ENCODE measurements around the gene EXOSC5. TPM values are rescaled to one million over a fixed set of nuclear protein-coding genes. Genes with fewer than 3 reads are reported as not detected.
A peak's percentile ranks its signal among the peaks of the same experiment; 100 is the strongest.

The EXOSC5 gene
- total and polyA plus RNA-seq, 7 experiments from 2014 or later: 15.0 to 84.8 (median 22.1) TPM

DNA sequence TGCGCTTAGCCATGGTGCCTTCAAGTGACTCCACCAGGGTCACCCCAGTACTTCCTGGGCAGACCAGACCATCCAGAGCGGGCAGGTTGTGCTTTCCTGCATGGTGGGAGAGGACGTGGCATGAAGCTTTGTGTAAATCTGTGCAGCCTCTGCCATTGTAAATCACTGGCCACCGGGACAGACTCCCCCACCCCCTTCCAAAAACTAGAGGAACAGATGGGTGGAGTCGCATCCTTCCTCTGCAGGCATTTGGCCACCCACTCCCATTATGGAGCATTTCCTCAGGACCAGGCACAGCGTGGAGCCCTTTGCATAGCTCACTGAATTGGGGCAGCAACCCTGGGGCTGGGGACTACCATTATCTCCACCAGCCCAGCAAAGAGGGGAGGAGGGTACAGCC is 8.6 kb upstream of the EXOSC5 start:
- Mint-ChIP-seq H3K36me3 (peaks cover 0 to 7% (median 3%) of the 10 kb centered on the region in 5 donors), H3K27ac (no peak overlapping the region), H3K9me3 (no peaks in the 10 kb centered on the region), H3K4me1 (peaks cover 4 to 42% (median 27%) of the 10 kb centered on the region in 7 donors), H3K27me3 (no peaks in the 10 kb centered on the region), H3K4me3 (no peak overlapping the region)
- POLR2A ChIA-PET: interaction anchor here (0.7 to 0.8 kb wide), 2 partner anchors 31 to 42 kb away, joined by 3 read pairs; partner anchors contain the start of gene B9D2
- H3K27me3 ChIP-seq (ENCODE audit: control insufficient read depth in 2 of 2, insufficient read depth in 2 of 2, low read length in 2 of 2): no peaks in the 10 kb centered on the region
- no peak overlapping the region for H3K4me3 ChIP-seq (ENCODE audit: low read length)
- H3K27ac ChIP-seq (ENCODE audit: low read depth, low read length): no peak overlapping the region
- peaks cover 0 to 4% of the 10 kb centered on the region in 2 donors for H3K4me1 ChIP-seq (ENCODE audit: control insufficient read depth in 2 of 2, insufficient read depth in 2 of 2, low read length in 2 of 2)
- H3K9me3 ChIP-seq (ENCODE audit: control insufficient read depth in 2 of 3, low read length in 3 of 3): no peaks in the 10 kb centered on the region
- intact Hi-C loops (cut with micrococcal nuclease): no loop called here
- CTCF ChIA-PET: no interaction called here
- DNase-seq: no peak
- peaks cover 0 to 16% (median 0%) of the 10 kb centered on the region in 3 experiments for H3K36me3 ChIP-seq (ENCODE audit: control insufficient read depth in 2 of 3, insufficient read depth in 3 of 3, low read length in 3 of 3)
- no peak for ATAC-seq

DNA sequence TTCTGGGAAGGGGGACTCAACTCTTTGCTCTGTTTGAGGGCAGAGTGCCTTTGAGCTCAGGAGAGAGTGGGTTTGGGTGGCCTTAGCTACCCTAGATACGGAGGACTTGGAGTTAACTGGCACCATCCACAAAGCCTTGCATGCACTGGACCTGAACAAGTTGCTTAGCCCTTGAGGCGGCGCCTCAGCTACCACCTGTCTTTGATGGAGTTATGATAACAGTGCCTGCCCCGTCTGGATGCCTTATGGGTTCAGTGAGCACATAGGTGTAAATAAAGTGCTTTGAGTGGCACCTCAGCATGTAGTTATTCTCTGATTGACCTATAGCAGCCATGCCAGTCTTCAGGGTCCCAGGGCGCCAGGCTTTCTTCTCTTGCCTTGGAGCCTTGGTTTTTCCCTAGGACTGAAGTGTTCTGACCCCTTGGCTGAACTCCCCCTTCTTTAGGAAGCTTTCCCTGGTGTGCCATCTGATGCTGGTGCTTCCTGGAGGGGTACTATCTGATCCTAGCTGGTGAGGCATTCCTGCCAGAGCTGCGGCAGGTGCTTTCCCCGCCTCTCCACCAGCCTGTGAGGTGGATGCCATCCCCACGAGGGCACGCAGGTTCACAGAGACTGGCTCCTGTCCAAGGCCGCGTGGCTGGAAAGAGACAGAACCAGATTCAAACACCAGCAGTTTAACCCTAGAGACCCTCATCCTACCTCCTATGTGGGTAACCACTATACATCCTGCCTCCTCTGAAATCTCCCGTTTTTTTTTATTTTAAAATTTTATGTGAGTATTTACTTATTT is 6.2 kb upstream of the EXOSC5 start:
- intact Hi-C loops (cut with micrococcal nuclease): no loop called here
- no peaks in the 10 kb centered on the region for H3K27me3 Mint-ChIP-seq
- H3K9me3 Mint-ChIP-seq: no peaks in the 10 kb centered on the region
- ChIA-PET POLR2A (no interaction called here), CTCF (no interaction called here)
- H3K36me3 Mint-ChIP-seq: peaks cover 0 to 3% (median 3%) of the 10 kb centered on the region in 5 donors
- Histone ChIP-seq H3K36me3 (ENCODE audit: control insufficient read depth in 2 of 3, insufficient read depth in 3 of 3, low read length in 3 of 3) (peaks cover 0 to 14% (median 0%) of the 10 kb centered on the region in 3 experiments), H3K4me1 (ENCODE audit: control insufficient read depth in 2 of 2, insufficient read depth in 2 of 2, low read length in 2 of 2) (peaks cover 6 to 8% of the 10 kb centered on the region in 2 donors), H3K27me3 (ENCODE audit: control insufficient read depth in 2 of 2, insufficient read depth in 2 of 2, low read length in 2 of 2) (no peaks in the 10 kb centered on the region), H3K27ac (ENCODE audit: low read depth, low read length) (no peak overlapping the region), H3K9me3 (ENCODE audit: control insufficient read depth in 2 of 3, low read length in 3 of 3) (no peaks in the 10 kb centered on the region), H3K4me3 (ENCODE audit: low read length) (no peak overlapping the region)
- no peak overlapping the region for H3K4me3 Mint-ChIP-seq
- DNase-seq: no peak
- peaks cover 18 to 44% (median 30%) of the 10 kb centered on the region in 7 donors for H3K4me1 Mint-ChIP-seq
- no peak for ATAC-seq
- peak overlapping the region in 1 of 9 donors; percentile 77 for H3K27ac Mint-ChIP-seq

DNA sequence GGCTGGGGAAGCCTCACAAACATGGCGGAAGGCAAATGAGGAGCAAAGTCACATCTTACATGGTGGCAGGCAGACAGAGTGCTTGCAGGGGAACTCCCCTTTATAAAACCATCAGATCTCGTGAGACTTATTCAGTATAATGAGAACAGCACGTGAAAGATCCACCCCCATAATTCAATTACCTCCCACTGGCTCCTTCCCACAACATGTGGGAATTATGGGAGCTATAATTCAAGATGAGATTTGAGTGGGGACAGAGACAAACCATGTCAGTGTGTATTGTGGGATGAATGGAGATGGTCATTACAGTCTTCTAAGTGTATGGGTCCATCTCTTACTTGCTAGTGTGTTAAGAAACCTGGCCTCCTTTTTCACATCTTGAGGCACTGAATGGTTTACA is 4.9 kb upstream of the EXOSC5 start:
- Histone ChIP-seq H3K27ac (ENCODE audit: low read depth, low read length) (no peak overlapping the region), H3K27me3 (ENCODE audit: control insufficient read depth in 2 of 2, insufficient read depth in 2 of 2, low read length in 2 of 2) (no peaks in the 10 kb centered on the region), H3K9me3 (ENCODE audit: control insufficient read depth in 2 of 3, low read length in 3 of 3) (no peaks in the 10 kb centered on the region), H3K4me1 (ENCODE audit: control insufficient read depth in 2 of 2, insufficient read depth in 2 of 2, low read length in 2 of 2) (peaks cover 11% of the 10 kb centered on the region in 2 donors), H3K36me3 (ENCODE audit: control insufficient read depth in 2 of 3, insufficient read depth in 3 of 3, low read length in 3 of 3) (peaks cover 0 to 17% (median 0%) of the 10 kb centered on the region in 3 experiments), H3K4me3 (ENCODE audit: low read length) (no peak overlapping the region)
- peaks cover 26 to 52% (median 41%) of the 10 kb centered on the region in 7 donors for H3K4me1 Mint-ChIP-seq
- POLR2A ChIA-PET: no interaction called here
- CTCF ChIA-PET: no interaction called here
- intact Hi-C loops (cut with micrococcal nuclease): no loop called here
- no peak overlapping the region for H3K4me3 Mint-ChIP-seq
- no peaks in the 10 kb centered on the region for H3K27me3 Mint-ChIP-seq
- ATAC-seq (no peak), DNase-seq (no peak)
- H3K27ac Mint-ChIP-seq: no peak overlapping the region
- H3K36me3 Mint-ChIP-seq: peaks cover 0 to 4% (median 3%) of the 10 kb centered on the region in 5 donors
- H3K9me3 Mint-ChIP-seq: no peaks in the 10 kb centered on the region

DNA sequence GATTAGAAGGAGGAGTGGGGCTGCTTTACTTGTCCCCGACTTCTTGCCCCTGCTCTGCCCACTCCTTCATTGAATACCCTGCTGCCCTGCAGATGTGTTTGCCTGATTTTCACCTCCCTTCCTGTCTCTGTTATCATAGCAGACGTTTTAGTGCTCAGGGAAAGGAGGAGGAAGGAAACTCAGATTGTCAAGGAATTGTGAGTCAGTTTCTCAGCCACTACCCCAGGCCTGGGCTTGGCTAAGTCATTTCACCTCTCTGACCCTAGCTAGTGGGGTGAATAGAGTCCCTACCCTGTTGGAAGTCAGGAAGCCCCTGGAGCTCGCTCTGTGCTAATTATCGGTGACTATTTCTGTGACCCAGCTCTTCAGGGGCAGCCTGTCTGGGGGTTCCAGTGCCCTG is 4.3 kb upstream of the EXOSC5 start:
- Mint-ChIP-seq H3K36me3 (peaks cover 0 to 4% (median 3%) of the 10 kb centered on the region in 5 donors), H3K9me3 (no peaks in the 10 kb centered on the region), H3K4me1 (peaks cover 26 to 56% (median 42%) of the 10 kb centered on the region in 7 donors), H3K4me3 (no peak overlapping the region), H3K27ac (peak overlapping the region in 1 of 9 donors; percentile 54), H3K27me3 (no peaks in the 10 kb centered on the region)
- no peaks in the 10 kb centered on the region for H3K27me3 ChIP-seq (ENCODE audit: control insufficient read depth in 2 of 2, insufficient read depth in 2 of 2, low read length in 2 of 2)
- no peaks in the 10 kb centered on the region for H3K9me3 ChIP-seq (ENCODE audit: control insufficient read depth in 2 of 3, low read length in 3 of 3)
- DNase-seq: no peak
- ChIA-PET POLR2A (no interaction called here), CTCF (no interaction called here)
- intact Hi-C loops (cut with micrococcal nuclease): no loop called here
- H3K4me1 ChIP-seq (ENCODE audit: control insufficient read depth in 2 of 2, insufficient read depth in 2 of 2, low read length in 2 of 2): peaks cover 11 to 13% of the 10 kb centered on the region in 2 donors
- no peak for ATAC-seq
- no peak overlapping the region for H3K4me3 ChIP-seq (ENCODE audit: low read length)
- peaks cover 0 to 17% (median 0%) of the 10 kb centered on the region in 3 experiments for H3K36me3 ChIP-seq (ENCODE audit: control insufficient read depth in 2 of 3, insufficient read depth in 3 of 3, low read length in 3 of 3)
- no peak overlapping the region for H3K27ac ChIP-seq (ENCODE audit: low read depth, low read length)

DNA sequence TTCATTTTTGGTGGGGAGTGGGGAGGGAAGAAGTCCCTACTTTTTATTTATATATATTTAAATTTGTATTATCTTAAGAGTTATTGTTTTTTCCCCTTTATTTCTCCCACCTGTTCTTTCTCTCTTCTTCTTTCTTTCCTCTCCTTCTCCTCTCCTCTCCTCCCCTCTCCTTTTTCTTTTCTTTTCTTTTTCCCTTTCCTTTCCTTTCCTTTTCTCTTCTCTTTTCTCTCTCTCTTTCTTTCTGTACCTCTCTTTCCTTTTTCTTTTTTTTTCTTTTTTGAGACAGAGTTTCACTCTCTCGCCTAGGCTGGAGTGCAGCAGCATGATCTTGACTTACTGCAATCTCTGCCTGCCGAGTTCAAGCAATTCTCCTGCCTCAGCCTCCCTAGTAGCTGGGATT is 2.4 kb upstream of the EXOSC5 start:
- H3K27ac Mint-ChIP-seq: peak overlapping the region in 6 of 9 donors; percentile 1 to 100 (median 70)
- H3K4me3 Mint-ChIP-seq: peak overlapping the region; percentile 16 to 99 (median 96)
- Histone ChIP-seq H3K27me3 (ENCODE audit: control insufficient read depth in 2 of 2, insufficient read depth in 2 of 2, low read length in 2 of 2) (no peaks in the 10 kb centered on the region), H3K27ac (ENCODE audit: low read depth, low read length) (no peak overlapping the region), H3K4me3 (ENCODE audit: low read length) (no peak overlapping the region), H3K9me3 (ENCODE audit: control insufficient read depth in 2 of 3, low read length in 3 of 3) (no peaks in the 10 kb centered on the region), H3K4me1 (ENCODE audit: control insufficient read depth in 2 of 2, insufficient read depth in 2 of 2, low read length in 2 of 2) (peaks cover 19 to 23% of the 10 kb centered on the region in 2 donors), H3K36me3 (ENCODE audit: control insufficient read depth in 2 of 3, insufficient read depth in 3 of 3, low read length in 3 of 3) (peaks cover 0 to 11% (median 0%) of the 10 kb centered on the region in 3 experiments)
- no peak for DNase-seq
- intact Hi-C loops (cut with micrococcal nuclease): loop anchor here (5.0 to 10.0 kb wide), 3 partner anchors 682 to 1023 kb away; partner anchors contain the start of genes COQ8B (in 1 of the 2), ITPKC (in 1 of the 2) and SERTAD3 (in 1 of the 2)
- no peaks in the 10 kb centered on the region for H3K9me3 Mint-ChIP-seq
- H3K36me3 Mint-ChIP-seq: peaks cover 0 to 10% (median 6%) of the 10 kb centered on the region in 5 donors
- peaks cover 33 to 71% (median 55%) of the 10 kb centered on the region in 7 donors for H3K4me1 Mint-ChIP-seq
- ATAC-seq: no peak
- ChIA-PET POLR2A (interaction anchor here (0.5 to 4.3 kb wide), 3 partner anchors 13 to 35 kb away, joined by 3 to 20 read pairs (median 5); partner anchors contain the start of gene B9D2), CTCF (interaction anchor here (0.6 kb wide), 1 partner anchor 354 kb away, joined by 5 read pairs; no protein-coding TSS in a partner anchor)
- H3K27me3 Mint-ChIP-seq: no peaks in the 10 kb centered on the region

DNA sequence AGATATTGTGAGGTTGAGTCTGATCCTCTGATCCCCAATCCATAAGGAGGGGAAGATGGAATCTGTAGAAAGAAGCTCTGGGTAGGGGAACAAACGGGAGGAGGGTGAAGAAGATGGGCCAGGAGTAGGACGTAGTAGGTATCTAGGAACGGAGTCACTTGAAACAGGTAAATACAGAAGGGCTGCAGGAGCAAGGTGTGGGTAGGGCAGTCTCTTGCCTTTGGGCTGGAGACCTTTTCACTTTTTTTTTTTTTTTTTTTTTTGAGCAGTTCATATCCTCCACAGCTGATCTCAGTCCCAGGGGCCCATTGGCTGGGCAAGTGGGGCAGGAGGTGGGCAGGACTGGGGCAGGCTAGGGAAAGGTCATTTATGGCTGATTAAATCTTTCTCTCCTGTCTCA is 1.9 kb upstream of the EXOSC5 start:
- H3K27me3 Mint-ChIP-seq: no peaks in the 10 kb centered on the region
- peaks cover 0 to 11% (median 0%) of the 10 kb centered on the region in 3 experiments for H3K36me3 ChIP-seq (ENCODE audit: control insufficient read depth in 2 of 3, insufficient read depth in 3 of 3, low read length in 3 of 3)
- H3K4me1 Mint-ChIP-seq: peaks cover 33 to 71% (median 55%) of the 10 kb centered on the region in 7 donors
- POLR2A ChIA-PET: interaction anchor here (0.5 to 4.3 kb wide), 6 partner anchors 14 to 46 kb away, joined by 3 to 20 read pairs (median 4); partner anchors contain the start of gene B9D2
- H3K27me3 ChIP-seq (ENCODE audit: control insufficient read depth in 2 of 2, insufficient read depth in 2 of 2, low read length in 2 of 2): no peaks in the 10 kb centered on the region
- intact Hi-C loops (cut with micrococcal nuclease): loop anchor here (5.0 to 10.0 kb wide), 3 partner anchors 682 to 1023 kb away; partner anchors contain the start of genes COQ8B (in 1 of the 2), ITPKC (in 1 of the 2) and SERTAD3 (in 1 of the 2)
- DNase-seq: no peak
- peak overlapping the region; percentile 89 for H3K27ac ChIP-seq (ENCODE audit: low read depth, low read length)
- peak overlapping the region in 7 of 9 donors; percentile 34 to 100 (median 99) for H3K27ac Mint-ChIP-seq
- peaks cover 19 to 23% of the 10 kb centered on the region in 2 donors for H3K4me1 ChIP-seq (ENCODE audit: control insufficient read depth in 2 of 2, insufficient read depth in 2 of 2, low read length in 2 of 2)
- no peaks in the 10 kb centered on the region for H3K9me3 ChIP-seq (ENCODE audit: control insufficient read depth in 2 of 3, low read length in 3 of 3)
- peaks cover 0 to 10% (median 6%) of the 10 kb centered on the region in 5 donors for H3K36me3 Mint-ChIP-seq
- CTCF ChIA-PET: interaction anchor here (0.6 kb wide), 1 partner anchor 354 kb away, joined by 5 read pairs; no protein-coding TSS in a partner anchor
- H3K4me3 ChIP-seq (ENCODE audit: low read length): no peak overlapping the region
- ATAC-seq: no peak
- no peaks in the 10 kb centered on the region for H3K9me3 Mint-ChIP-seq
- H3K4me3 Mint-ChIP-seq: peak overlapping the region; percentile 95 to 99 (median 98)

Data from naive thymus-derived CD4-positive, alpha-beta T cell (primary cell).